ENCODE data around the gene NRG3. TPM values are rescaled to one million over a fixed set of nuclear protein-coding genes. Genes with fewer than 3 reads are reported as not detected.

NRG3 gene
- total RNA-seq, 1 experiment from 2014 or later, result 0.66 TPM

DNA sequence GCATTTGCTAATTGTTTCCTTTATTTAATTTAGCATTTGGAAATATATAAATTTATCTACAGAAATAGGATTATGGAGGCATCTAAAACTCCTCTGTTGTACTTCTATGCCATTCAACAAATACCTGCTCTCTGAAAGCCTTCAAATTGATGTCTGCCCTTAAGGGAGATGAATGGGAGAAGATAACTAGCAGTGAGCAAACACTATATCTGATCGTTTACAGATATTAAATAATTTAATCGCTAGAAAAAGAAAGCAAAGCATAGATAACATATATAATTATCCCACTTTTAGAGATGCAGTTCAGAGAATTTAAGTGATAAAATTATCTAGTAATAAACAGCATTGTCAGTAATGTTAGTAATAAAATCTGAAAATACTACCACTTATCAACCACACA is 524.9 kb downstream of the NRG3 start:
- peaks cover 8% of the 10 kb centered on the region for H3K4me1 Mint-ChIP-seq (ENCODE audit: low read depth, unreplicated experiment)
- no TSS peak for BruUV-seq (replicated peaks)
- ChIA-PET CTCF (no interaction called here), POLR2A (no interaction called here)
- peaks cover 12% of the 10 kb centered on the region for H3K9me3 Mint-ChIP-seq (ENCODE audit: unreplicated experiment)
- intact Hi-C loops (cut with micrococcal nuclease; ENCODE audit: unreplicated experiment), result no loop called here
- no peaks in the 10 kb centered on the region for H3K27me3 Mint-ChIP-seq (ENCODE audit: insufficient read depth, unreplicated experiment)
- Histone ChIP-seq H3K27me3 (replicated peaks; ENCODE audit: control insufficient read depth, insufficient read depth, low read length) (no peaks in the 10 kb centered on the region), H3K9me3 (no peaks in the 10 kb centered on the region), H3K4me3 (ENCODE audit: low read depth, low read length) (no peak overlapping the region), H3K36me3 (ENCODE audit: control insufficient read depth, insufficient read depth, low read length) (no peaks in the 10 kb centered on the region), H3K4me1 (no peaks in the 10 kb centered on the region; the same call in 1 of the 2 replicates)
- TF ChIP-seq, protein P1, sequence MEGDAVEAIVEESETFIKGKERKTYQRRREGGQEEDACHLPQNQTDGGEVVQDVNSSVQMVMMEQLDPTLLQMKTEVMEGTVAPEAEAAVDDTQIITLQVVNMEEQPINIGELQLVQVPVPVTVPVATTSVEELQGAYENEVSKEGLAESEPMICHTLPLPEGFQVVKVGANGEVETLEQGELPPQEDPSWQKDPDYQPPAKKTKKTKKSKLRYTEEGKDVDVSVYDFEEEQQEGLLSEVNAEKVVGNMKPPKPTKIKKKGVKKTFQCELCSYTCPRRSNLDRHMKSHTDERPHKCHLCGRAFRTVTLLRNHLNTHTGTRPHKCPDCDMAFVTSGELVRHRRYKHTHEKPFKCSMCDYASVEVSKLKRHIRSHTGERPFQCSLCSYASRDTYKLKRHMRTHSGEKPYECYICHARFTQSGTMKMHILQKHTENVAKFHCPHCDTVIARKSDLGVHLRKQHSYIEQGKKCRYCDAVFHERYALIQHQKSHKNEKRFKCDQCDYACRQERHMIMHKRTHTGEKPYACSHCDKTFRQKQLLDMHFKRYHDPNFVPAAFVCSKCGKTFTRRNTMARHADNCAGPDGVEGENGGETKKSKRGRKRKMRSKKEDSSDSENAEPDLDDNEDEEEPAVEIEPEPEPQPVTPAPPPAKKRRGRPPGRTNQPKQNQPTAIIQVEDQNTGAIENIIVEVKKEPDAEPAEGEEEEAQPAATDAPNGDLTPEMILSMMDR (IDR thresholded peaks at IDR 0.05; ENCODE audit: insufficient read depth in 1 of 2, low read depth in 1 of 2, low read length in 1 of 2, severe bottlenecking in 1 of 2, unreplicated experiment in 1 of 2), result no peak
- H3K36me3 Mint-ChIP-seq (ENCODE audit: insufficient read depth, unreplicated experiment), result no peaks in the 10 kb centered on the region
- no peak overlapping the region for H3K27ac Mint-ChIP-seq (ENCODE audit: unreplicated experiment)
- no peak for DNase-seq
- no peak overlapping the region for H3K4me3 Mint-ChIP-seq (ENCODE audit: unreplicated experiment)

DNA sequence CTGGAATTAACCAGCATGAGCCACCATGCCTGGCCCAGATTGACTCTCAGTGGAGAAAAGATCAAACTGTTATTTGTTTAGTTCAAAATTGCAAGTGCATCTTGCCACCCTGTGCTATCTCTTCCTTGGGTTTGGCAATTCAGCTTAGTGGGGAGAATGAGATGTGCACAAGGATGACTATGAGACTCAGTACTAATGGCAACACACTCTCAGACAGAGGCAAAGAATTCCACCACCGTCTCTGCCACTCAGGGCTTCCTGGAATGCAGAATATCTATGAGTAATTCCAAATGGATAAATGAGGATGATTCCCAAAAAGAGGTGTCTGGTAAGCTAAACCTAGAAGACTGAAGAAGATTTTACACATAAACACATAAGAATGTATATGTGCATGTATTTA is 525.8 kb downstream of the NRG3 start:
- no peaks in the 10 kb centered on the region; the same call in 1 of the 2 replicates for H3K4me1 ChIP-seq
- no peaks in the 10 kb centered on the region; the same call in 1 of the 2 replicates for H3K9me3 ChIP-seq
- no peak overlapping the region for H3K4me3 ChIP-seq (ENCODE audit: low read depth, low read length)
- Mint-ChIP-seq H3K9me3 (ENCODE audit: unreplicated experiment) (peaks cover 4% of the 10 kb centered on the region), H3K4me1 (ENCODE audit: low read depth, unreplicated experiment) (peaks cover 8% of the 10 kb centered on the region), H3K4me3 (ENCODE audit: unreplicated experiment) (no peak overlapping the region), H3K27ac (ENCODE audit: unreplicated experiment) (no peak overlapping the region), H3K27me3 (ENCODE audit: insufficient read depth, unreplicated experiment) (no peaks in the 10 kb centered on the region), H3K36me3 (ENCODE audit: insufficient read depth, unreplicated experiment) (no peaks in the 10 kb centered on the region)
- ChIA-PET CTCF (no interaction called here), POLR2A (no interaction called here)
- H3K27me3 ChIP-seq (replicated peaks; ENCODE audit: control insufficient read depth, insufficient read depth, low read length), result no peaks in the 10 kb centered on the region
- DNase-seq, result no peak
- BruUV-seq (replicated peaks), result no TSS peak
- H3K36me3 ChIP-seq (ENCODE audit: control insufficient read depth, insufficient read depth, low read length), result no peaks in the 10 kb centered on the region
- TF ChIP-seq, protein P1 (IDR thresholded peaks at IDR 0.05; ENCODE audit: insufficient read depth in 1 of 2, low read depth in 1 of 2, low read length in 1 of 2, severe bottlenecking in 1 of 2, unreplicated experiment in 1 of 2), result no peak
- intact Hi-C loops (cut with micrococcal nuclease; ENCODE audit: unreplicated experiment), result no loop called here

DNA sequence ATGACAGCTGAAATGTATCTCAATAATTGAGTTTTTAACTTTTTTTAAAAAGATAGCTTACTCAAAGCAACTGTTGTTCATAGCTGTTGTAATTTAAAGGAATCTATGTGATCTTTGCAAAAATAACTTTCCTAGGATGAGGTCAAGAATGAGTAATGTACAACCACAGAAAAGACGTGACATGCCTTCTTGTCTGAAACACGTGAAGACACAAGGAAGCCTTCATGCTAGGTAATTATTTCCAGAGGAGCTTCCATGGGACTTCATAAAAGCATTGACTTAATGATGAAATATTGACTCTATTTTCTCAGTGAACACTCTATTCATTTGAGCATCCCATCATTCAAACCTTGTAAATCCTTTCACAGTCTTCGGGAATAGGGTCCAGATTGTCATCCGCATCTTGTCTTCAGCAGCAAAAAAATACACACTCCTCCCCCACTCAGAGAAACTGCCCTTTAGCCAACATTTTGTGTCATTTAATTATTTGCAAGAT is 528.0 kb downstream of the NRG3 start:
- H3K27ac Mint-ChIP-seq (ENCODE audit: unreplicated experiment), result no peak overlapping the region

More for the DNA sequence above, 528.0 kb downstream of the NRG3 start:
- Histone ChIP-seq H3K27me3 (replicated peaks; ENCODE audit: control insufficient read depth, insufficient read depth, low read length) (no peaks in the 10 kb centered on the region), H3K4me1 (no peaks in the 10 kb centered on the region; the same call in 1 of the 2 replicates), H3K36me3 (ENCODE audit: control insufficient read depth, insufficient read depth, low read length) (no peaks in the 10 kb centered on the region), H3K9me3 (no peaks in the 10 kb centered on the region; the same call in 1 of the 2 replicates), H3K4me3 (ENCODE audit: low read depth, low read length) (no peak overlapping the region)
- TF ChIP-seq, protein P1 (IDR thresholded peaks at IDR 0.05; ENCODE audit: insufficient read depth in 1 of 2, low read depth in 1 of 2, low read length in 1 of 2, severe bottlenecking in 1 of 2, unreplicated experiment in 1 of 2), result no peak
- no peak overlapping the region for H3K4me3 Mint-ChIP-seq (ENCODE audit: unreplicated experiment)
- peaks cover 6% of the 10 kb centered on the region for H3K9me3 Mint-ChIP-seq (ENCODE audit: unreplicated experiment)
- H3K4me1 Mint-ChIP-seq (ENCODE audit: low read depth, unreplicated experiment), result peaks cover 5% of the 10 kb centered on the region
- intact Hi-C loops (cut with micrococcal nuclease; ENCODE audit: unreplicated experiment), result no loop called here
- BruUV-seq (replicated peaks), result no TSS peak
- DNase-seq, result no peak
- no peaks in the 10 kb centered on the region for H3K27me3 Mint-ChIP-seq (ENCODE audit: insufficient read depth, unreplicated experiment)
- ChIA-PET CTCF (no interaction called here), POLR2A (no interaction called here)
- H3K36me3 Mint-ChIP-seq (ENCODE audit: insufficient read depth, unreplicated experiment), result no peaks in the 10 kb centered on the region

Data from Caco-2 (cell line).